ENCODE measurements around the gene SLC25A28. TPM values are rescaled to one million over a fixed set of nuclear protein-coding genes. Genes with fewer than 3 reads are reported as not detected.

The SLC25A28 gene
- total RNA-seq, 4 donors from 2014 or later, result 37.0 to 69.4 (median 42.2) TPM

GRCh38 chr10:99593312-99593711 lies 26.9 kb downstream of the SLC25A28 start:
- WGBS, result 62% methylated on average over 5 of the region's 5 CpGs
- Histone ChIP-seq H3K4me3 (no peak overlapping the region), H3K4me1 (no peaks in the 10 kb centered on the region), H3K36me3 (no peaks in the 10 kb centered on the region), H3K9me3 (no peaks in the 10 kb centered on the region), H3K27ac (no peak overlapping the region), H3K27me3 (no peaks in the 10 kb centered on the region)
- TF ChIP-seq POLR2A (IDR thresholded peaks at IDR 0.05) (no peak), EP300 (IDR thresholded peaks at IDR 0.05) (no peak), POLR2AphosphoS5 (IDR thresholded peaks at IDR 0.05) (no peak)
- DNase-seq (ENCODE audit: low spot score in 2 of 2), result no peak

- no peak overlapping the region for H3K4me3 ChIP-seq
- TF ChIP-seq POLR2A (IDR thresholded peaks at IDR 0.05) (no peak), EP300 (IDR thresholded peaks at IDR 0.05) (no peak), POLR2AphosphoS5 (IDR thresholded peaks at IDR 0.05) (no peak)
- TF ChIP-seq, protein P1, sequence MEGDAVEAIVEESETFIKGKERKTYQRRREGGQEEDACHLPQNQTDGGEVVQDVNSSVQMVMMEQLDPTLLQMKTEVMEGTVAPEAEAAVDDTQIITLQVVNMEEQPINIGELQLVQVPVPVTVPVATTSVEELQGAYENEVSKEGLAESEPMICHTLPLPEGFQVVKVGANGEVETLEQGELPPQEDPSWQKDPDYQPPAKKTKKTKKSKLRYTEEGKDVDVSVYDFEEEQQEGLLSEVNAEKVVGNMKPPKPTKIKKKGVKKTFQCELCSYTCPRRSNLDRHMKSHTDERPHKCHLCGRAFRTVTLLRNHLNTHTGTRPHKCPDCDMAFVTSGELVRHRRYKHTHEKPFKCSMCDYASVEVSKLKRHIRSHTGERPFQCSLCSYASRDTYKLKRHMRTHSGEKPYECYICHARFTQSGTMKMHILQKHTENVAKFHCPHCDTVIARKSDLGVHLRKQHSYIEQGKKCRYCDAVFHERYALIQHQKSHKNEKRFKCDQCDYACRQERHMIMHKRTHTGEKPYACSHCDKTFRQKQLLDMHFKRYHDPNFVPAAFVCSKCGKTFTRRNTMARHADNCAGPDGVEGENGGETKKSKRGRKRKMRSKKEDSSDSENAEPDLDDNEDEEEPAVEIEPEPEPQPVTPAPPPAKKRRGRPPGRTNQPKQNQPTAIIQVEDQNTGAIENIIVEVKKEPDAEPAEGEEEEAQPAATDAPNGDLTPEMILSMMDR (IDR thresholded peaks at IDR 0.05), result no peak
- no peak for DNase-seq (ENCODE audit: low spot score in 2 of 2)
- no peaks in the 10 kb centered on the region for H3K36me3 ChIP-seq
- H3K9me3 ChIP-seq, result no peaks in the 10 kb centered on the region
- H3K27ac ChIP-seq, result no peak overlapping the region
- 75% methylated on average over 7 of the region's 7 CpGs for WGBS
- H3K4me1 ChIP-seq, result no peaks in the 10 kb centered on the region
- H3K27me3 ChIP-seq, result peaks cover 9% of the 10 kb centered on the region
Observed at GRCh38 chr10:99590799-99591198, 29.4 kb downstream of the SLC25A28 start.

DNA sequence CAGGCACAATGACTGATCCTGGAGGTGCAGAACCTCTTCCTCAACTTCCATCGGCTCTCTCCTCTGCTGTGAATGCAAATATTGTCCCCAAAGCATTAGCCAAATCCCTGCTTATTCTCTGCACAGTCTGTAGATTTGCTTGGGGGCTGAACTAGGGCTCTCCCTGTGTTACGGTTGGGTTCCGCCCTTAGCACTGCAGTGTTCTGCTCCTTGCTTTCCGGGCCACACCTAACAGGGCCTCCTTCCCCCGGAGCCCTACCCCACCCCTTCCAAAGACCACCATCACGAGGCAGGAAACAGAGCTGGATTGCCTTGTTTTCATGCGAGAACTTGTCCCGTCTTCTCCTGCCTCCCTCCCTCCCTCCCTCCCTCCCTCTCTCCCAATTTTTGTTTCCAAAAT lies 36.6 kb downstream of the SLC25A28 start:
- 46% methylated on average over 8 of the region's 8 CpGs for WGBS
- no peaks in the 10 kb centered on the region for H3K4me1 ChIP-seq
- DNase-seq (ENCODE audit: low spot score in 2 of 2), result no peak
- no peak overlapping the region for H3K27ac ChIP-seq
- TF ChIP-seq EP300 (IDR thresholded peaks at IDR 0.05), result no peak
- TF ChIP-seq POLR2AphosphoS5 (IDR thresholded peaks at IDR 0.05), result no peak
- TF ChIP-seq, protein P1 (IDR thresholded peaks at IDR 0.05), result no peak
- TF ChIP-seq POLR2A (IDR thresholded peaks at IDR 0.05), result no peak
- no peak overlapping the region for H3K4me3 ChIP-seq
- H3K9me3 ChIP-seq, result no peaks in the 10 kb centered on the region
- peaks cover 20% of the 10 kb centered on the region for H3K27me3 ChIP-seq
- H3K36me3 ChIP-seq, result no peaks in the 10 kb centered on the region

DNA sequence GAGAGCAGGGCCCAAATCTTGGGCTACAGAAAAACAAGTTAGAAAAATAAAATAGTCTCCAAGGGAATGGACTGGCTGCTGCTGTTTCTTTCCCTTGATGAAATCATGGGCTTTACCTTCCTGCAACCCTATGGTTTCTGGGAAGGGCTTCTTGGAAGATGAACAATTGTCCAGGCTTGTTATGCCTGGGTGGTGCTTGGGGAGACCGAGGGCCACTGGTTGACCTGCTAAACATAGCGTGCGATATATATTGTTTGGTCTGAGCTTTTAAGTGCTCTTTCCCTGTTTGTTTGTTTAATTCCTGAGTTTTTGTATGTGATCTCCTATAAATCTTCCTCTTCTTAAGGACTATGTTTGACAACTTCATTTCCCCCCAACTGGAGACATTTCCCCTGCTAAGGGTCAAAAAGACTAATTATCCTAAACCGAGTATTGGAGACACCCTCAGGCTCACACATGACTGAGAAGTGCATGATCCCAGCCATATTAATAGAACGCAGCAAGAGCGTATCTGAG lies 37.9 kb downstream of the SLC25A28 start:
- Histone ChIP-seq H3K36me3 (no peaks in the 10 kb centered on the region), H3K4me1 (no peaks in the 10 kb centered on the region), H3K9me3 (no peaks in the 10 kb centered on the region), H3K4me3 (no peak overlapping the region), H3K27ac (no peak overlapping the region), H3K27me3 (peaks cover 24% of the 10 kb centered on the region)
- 72% methylated on average over 6 of the region's 6 CpGs for WGBS
- no peak for TF ChIP-seq EP300 (IDR thresholded peaks at IDR 0.05)
- TF ChIP-seq POLR2A (IDR thresholded peaks at IDR 0.05), result no peak
- TF ChIP-seq, protein P1 (IDR thresholded peaks at IDR 0.05), result no peak
- TF ChIP-seq POLR2AphosphoS5 (IDR thresholded peaks at IDR 0.05), result no peak
- DNase-seq (ENCODE audit: low spot score in 2 of 2), result no peak

- TF ChIP-seq EP300 (IDR thresholded peaks at IDR 0.05) (no peak), POLR2A (IDR thresholded peaks at IDR 0.05) (no peak), POLR2AphosphoS5 (IDR thresholded peaks at IDR 0.05) (no peak)
- TF ChIP-seq, protein P1 (IDR thresholded peaks at IDR 0.05), result no peak
- no peaks in the 10 kb centered on the region for H3K9me3 ChIP-seq
- no peak overlapping the region for H3K27ac ChIP-seq
- no peaks in the 10 kb centered on the region for H3K4me1 ChIP-seq
- H3K4me3 ChIP-seq, result no peak overlapping the region
- WGBS, result 91% methylated on average over 1 of the region's 1 CpG
- no peaks in the 10 kb centered on the region for H3K36me3 ChIP-seq
- H3K27me3 ChIP-seq, result peaks cover 17% of the 10 kb centered on the region
- DNase-seq (ENCODE audit: low spot score in 2 of 2), result no peak
Observed at GRCh38 chr10:99579971-99580370, 40.3 kb downstream of the SLC25A28 start.

- no peak overlapping the region for H3K27ac ChIP-seq
- no peaks in the 10 kb centered on the region for H3K9me3 ChIP-seq
- H3K4me1 ChIP-seq, result no peaks in the 10 kb centered on the region
- WGBS, result 11% methylated on average over 5 of the region's 5 CpGs
- DNase-seq (ENCODE audit: low spot score in 2 of 2), result no peak
- TF ChIP-seq POLR2A (IDR thresholded peaks at IDR 0.05) (no peak), EP300 (IDR thresholded peaks at IDR 0.05) (no peak), POLR2AphosphoS5 (IDR thresholded peaks at IDR 0.05) (no peak)
- TF ChIP-seq, protein P1 (IDR thresholded peaks at IDR 0.05), result no peak
- no peaks in the 10 kb centered on the region for H3K36me3 ChIP-seq
- no peak overlapping the region for H3K4me3 ChIP-seq
- H3K27me3 ChIP-seq, result peaks cover 22% of the 10 kb centered on the region
Observed at GRCh38 chr10:99573790-99574189, 46.4 kb downstream of the SLC25A28 start.

Measured in suprapubic skin (tissue), 4 donors.